Measurements from ENCODE around the gene TASOR.

DNA sequence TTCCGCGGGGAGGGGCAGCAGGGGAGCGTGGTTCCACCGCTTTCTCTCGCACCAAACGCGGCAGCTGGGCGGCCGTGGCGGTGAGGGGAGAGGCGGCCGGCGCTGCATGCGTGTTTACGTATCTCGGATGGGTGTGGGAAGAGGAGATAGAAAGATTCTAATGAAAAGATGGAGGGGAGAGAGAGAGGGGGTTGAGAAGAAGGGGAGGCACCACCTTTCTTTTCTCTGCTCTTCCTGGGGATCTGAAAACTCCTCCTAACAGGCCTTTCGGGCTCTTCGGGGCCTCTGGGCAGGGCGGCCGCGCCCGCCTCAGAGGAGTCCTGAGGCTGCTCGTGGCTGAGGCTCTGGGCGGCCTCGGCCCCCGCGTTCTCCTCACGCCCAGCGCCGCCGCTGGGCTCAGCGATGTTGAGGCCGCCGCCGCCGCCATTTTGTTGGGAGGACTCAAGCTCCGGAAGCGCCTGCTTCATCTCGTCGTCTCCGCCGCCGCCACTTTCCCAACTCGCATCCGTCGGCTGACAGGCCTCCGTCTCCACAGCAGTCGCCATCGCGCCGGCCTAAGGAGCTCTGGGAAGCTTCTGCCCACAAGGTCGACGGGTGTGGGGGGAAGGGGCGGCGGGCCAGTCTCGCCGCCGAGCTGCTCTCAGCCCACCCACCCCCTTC lies 473 bp downstream of the TASOR start:
- TF ChIP-seq CTCF (tag by site-specific recombination; IDR thresholded peaks at IDR 0.05) = peak; percentile 26; the same call in 1 of the 2 replicates
- no peak for TF ChIP-seq TCF7L2 (IDR thresholded peaks at IDR 0.05; ENCODE audit: borderline replicate concordance, low read depth, low read length)
- TF ChIP-seq ZNF133 (tag by site-specific recombination; IDR thresholded peaks at IDR 0.05) = no peak
- no peak for TF ChIP-seq ZNF18 (tag by site-specific recombination; IDR thresholded peaks at IDR 0.05)
- TF ChIP-seq, protein P1, sequence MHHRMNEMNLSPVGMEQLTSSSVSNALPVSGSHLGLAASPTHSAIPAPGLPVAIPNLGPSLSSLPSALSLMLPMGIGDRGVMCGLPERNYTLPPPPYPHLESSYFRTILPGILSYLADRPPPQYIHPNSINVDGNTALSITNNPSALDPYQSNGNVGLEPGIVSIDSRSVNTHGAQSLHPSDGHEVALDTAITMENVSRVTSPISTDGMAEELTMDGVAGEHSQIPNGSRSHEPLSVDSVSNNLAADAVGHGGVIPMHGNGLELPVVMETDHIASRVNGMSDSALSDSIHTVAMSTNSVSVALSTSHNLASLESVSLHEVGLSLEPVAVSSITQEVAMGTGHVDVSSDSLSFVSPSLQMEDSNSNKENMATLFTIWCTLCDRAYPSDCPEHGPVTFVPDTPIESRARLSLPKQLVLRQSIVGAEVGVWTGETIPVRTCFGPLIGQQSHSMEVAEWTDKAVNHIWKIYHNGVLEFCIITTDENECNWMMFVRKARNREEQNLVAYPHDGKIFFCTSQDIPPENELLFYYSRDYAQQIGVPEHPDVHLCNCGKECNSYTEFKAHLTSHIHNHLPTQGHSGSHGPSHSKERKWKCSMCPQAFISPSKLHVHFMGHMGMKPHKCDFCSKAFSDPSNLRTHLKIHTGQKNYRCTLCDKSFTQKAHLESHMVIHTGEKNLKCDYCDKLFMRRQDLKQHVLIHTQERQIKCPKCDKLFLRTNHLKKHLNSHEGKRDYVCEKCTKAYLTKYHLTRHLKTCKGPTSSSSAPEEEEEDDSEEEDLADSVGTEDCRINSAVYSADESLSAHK (tag by site-specific recombination; IDR thresholded peaks at IDR 0.05) = no peak
- TF ChIP-seq ZNF792 (tag by site-specific recombination; IDR thresholded peaks at IDR 0.05) = no peak
- no peak for TF ChIP-seq ZNF654 (tag by site-specific recombination; IDR thresholded peaks at IDR 0.05; ENCODE audit: low read depth)
- TF ChIP-seq REST (tag by site-specific recombination; IDR thresholded peaks at IDR 0.05) = no peak
- TF ChIP-seq ZXDB (tag by site-specific recombination; IDR thresholded peaks at IDR 0.05) = no peak; the same call in 1 of the 2 replicates
- no peak for TF ChIP-seq ZNF660 (tag by site-specific recombination; IDR thresholded peaks at IDR 0.05)
- TF ChIP-seq GLI4 (tag by site-specific recombination; IDR thresholded peaks at IDR 0.05) = no peak
- TF ChIP-seq ZNF274 (IDR thresholded peaks at IDR 0.05; ENCODE audit: low read length) = no peak
- no peak for TF ChIP-seq ZNF274 (tag by site-specific recombination; IDR thresholded peaks at IDR 0.05; ENCODE audit: borderline replicate concordance)
- no peak for TF ChIP-seq ZNF670 (tag by site-specific recombination; IDR thresholded peaks at IDR 0.05; ENCODE audit: low read depth)
- TF ChIP-seq, protein P2, sequence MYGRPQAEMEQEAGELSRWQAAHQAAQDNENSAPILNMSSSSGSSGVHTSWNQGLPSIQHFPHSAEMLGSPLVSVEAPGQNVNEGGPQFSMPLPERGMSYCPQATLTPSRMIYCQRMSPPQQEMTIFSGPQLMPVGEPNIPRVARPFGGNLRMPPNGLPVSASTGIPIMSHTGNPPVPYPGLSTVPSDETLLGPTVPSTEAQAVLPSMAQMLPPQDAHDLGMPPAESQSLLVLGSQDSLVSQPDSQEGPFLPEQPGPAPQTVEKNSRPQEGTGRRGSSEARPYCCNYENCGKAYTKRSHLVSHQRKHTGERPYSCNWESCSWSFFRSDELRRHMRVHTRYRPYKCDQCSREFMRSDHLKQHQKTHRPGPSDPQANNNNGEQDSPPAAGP (tag by site-specific recombination; IDR thresholded peaks at IDR 0.05) = no peak

Data from HEK293 (cell line).